ENCODE data around the gene CDK16.

- TF ChIP-seq CTCF (conservative IDR thresholded peaks at IDR 0.05) (no peak), ZFX (IDR thresholded peaks at IDR 0.05) (no peak)
These were observed 49.2 kb upstream of the CDK16 start for GRCh38 chrX:47169273-47169672.
